Epidermal melanocyte (primary cell): ENCODE data around the gene KRT17.
"Not testable (repeated sequence)": the region's sequence is repeated elsewhere in the genome, so short reads cannot be mapped to it uniquely, and the experiment has no call there.

Experiments
- DNase-seq: peaks from one replicate; pipeline ENCODE4 v3.0.0; 2011; ENCODE audit warnings: low spot score; ENCODE audit not compliant: insufficient read length

Gene KRT17

DNA sequence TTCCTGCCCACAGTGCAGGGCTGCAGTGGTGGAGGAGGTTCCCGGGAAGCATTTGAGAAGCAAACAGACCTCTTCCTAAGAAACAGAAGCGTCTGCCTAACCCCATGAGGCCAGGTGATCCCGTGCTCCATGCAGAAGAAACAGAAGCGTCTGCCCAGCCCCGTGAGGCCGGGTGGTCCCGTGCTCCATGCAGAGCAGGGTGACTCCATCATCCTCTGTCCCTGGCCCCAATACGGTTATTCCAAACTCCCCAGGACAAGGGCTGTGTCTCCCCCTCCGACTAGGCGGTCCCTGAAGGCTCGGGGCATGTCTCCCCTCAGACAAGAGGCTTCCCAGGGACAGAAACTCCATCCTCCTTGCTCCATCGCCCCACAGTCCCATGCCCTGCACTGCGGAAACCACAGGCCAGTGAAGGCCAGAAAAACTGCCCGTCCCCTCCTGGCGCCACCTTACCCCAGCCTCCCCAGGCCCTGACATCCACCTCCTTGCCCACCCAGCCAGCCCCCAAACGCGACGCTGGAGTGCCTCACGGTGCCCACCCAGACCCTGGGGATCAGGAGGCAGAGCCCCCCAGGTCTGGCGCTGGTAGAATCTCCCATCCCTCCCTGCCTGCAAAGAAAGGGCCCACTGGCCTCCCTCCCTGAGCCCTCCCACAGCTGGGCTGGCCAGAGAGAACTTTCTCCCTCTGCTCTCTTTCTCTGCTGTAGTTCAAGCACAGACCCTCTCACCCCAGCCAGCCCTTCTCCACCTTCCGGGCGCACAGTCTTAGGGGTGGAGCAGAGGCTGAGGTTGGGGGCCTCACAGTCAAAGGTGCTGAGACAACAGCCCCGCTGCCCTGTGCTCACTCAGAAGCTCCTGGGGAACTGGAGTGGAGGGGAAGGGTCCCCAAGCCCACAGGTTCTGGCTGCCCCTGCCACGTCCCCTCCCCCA is 30.6 kb upstream of the KRT17 start:
- DNase-seq = no peak

DNA sequence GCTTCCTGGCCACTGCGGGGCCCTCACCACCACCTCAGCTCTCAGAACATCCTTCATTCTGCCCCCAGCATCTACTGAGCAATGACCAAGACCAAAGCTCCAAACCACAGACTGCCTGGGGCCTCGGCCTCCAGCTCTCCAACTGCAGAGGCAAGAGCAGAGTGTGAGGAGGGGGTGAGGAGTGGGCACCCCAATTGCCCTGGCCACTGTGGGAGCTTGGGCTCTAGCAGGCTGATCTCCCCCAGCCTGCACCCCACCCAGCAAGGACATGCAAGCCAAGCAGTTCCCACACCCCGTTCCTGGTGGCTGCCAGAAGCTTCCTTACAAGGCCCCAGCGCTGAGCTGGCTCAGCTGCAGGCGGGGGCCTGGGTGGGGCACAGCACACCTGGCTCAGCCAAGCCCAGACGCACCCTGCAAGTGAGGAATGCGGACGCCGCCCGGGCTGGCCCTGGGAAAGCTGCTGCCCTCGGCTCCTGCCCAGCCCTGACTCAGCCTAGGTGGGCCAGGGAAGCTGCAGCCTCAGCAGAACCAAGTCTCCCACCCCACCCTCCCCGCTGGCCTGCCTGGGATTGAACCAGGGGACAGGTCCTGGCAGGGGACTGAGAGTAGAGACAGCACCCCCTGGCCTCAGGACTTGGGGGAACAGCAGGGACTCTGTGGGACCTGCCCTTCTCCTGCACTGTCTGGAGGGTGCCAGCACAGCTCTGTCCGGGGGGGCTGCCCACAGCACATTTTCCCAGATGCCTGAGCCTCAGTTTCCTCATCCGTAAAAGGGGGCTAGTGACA is 29.7 kb upstream of the KRT17 start:
- DNase-seq = no peak

GRCh38 chr17:41653421-41653820 is 29.0 kb upstream of the KRT17 start:
- DNase-seq = peak; percentile 1

- peak; percentile 4 for DNase-seq
Observed at GRCh38 chr17:41652461-41652970, 28.1 kb upstream of the KRT17 start.

DNA sequence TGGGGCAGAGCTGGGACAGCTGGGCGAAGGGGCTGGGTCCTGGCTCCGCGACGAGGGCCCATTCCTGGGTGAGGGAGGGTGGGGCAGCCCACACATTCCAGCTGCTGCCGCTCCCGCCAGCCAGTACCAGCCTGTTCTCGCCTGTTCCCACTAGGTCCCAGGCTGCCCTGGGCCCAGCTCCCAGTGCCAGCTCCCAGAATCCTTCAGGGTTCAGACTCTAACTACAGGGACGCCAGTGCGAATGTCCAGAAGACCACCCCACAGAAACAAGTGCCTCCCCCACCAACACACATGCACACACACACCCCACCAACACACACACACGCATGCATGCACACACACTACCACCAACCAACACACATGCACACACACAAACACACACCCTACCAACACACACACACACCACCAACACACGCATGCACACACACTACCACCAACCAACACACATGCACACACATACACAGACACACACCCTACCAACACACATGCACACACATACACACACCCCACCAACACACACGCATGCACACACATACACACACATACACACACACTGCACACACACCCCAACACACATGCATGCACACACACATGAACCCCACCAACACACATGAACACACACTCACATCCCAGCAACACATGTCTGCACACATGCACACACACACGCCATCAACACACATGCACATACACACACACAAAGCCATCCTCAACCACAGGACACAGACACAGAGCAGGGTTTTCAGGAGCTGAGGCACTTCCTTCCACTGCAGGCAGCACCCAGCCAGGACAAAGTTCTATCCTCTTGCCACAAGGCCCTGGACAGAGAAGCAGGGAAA is 27.5 kb upstream of the KRT17 start:
- peak; percentile 12 for DNase-seq

DNA sequence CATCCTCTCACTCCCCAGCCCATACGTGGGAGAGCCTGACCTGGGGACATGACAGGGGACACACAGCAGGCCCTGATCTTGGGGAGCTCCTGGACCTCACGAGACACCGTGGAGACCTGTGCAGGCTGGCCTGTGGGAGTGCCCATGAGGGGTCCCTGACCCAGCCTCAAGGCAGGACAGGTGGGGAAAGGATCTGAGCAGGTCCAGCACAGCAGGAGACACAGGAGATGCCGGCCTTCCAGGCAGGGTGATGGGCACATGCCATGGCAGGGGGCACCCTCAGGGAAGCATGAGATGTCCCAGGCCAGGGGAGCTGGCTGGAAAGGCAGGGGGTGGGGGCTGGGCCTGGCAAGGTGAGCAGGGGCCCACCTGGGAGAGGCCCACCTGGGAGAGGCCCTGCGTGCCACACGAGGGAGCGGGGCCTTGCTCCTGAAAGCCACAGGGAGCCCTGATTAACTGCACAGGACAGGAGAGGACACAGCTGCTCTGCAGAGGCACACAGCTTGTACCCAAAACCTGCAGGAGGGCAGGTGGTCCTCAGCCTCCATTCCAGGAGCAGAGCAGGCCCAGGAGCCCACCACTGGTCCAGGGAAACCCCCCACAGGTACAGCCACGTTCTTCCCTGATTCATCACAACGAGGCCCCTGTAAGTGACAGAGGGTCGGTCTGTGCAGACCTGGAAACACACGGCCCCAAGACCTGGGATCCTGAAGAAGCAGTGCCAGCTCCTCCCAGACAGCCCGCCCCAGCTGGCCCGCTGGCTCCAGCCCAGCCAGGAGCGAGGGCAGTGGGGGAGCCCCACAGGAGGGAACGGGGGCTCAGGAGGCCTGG is 26.6 kb upstream of the KRT17 start:
- DNase-seq = peak; percentile 4

- no peak for DNase-seq
Observed at GRCh38 chr17:41649923-41650519, 25.6 kb upstream of the KRT17 start.

GRCh38 chr17:41648411-41649195 is 24.2 kb upstream of the KRT17 start:
- peak; percentile 93 for DNase-seq

- DNase-seq = peak; percentile 85
Observed at GRCh38 chr17:41647940-41648410, 23.6 kb upstream of the KRT17 start.

DNA sequence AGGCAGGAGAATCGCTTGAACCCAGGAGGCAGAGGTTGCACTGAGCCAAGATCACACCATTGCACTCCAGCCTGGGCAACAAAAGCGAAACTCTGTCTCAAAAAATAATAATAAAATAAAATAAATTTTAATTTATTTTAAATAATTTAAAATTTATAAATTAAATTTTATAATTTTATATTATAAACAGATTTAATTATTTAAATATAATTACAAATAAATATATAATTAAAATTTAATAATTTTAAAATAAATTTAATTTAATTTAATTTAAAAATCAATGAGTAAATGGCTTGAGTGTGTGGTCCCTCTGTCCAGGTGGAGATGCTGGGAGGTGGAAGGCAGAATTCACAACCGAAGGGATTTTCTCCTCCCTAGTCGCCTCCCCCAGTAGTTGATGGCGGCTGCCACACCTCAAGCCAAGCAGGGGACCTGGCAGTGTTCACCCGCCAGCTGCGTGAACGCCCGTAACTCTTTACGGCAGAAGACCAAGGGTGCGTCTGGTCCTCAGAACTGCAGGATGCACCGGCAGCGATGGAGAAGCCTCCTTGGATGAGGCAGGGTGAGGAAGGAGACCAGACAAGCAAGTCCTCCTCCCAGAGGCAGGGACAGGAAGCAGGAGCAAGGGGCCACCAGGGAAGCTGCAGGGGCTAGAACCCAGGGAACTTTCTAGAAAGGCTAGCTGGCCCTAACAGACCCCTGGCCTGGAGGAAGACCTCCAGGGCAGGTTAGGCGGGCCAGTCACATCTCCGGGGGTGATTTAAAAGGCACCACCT is 22.9 kb upstream of the KRT17 start:
- DNase-seq = no peak

DNA sequence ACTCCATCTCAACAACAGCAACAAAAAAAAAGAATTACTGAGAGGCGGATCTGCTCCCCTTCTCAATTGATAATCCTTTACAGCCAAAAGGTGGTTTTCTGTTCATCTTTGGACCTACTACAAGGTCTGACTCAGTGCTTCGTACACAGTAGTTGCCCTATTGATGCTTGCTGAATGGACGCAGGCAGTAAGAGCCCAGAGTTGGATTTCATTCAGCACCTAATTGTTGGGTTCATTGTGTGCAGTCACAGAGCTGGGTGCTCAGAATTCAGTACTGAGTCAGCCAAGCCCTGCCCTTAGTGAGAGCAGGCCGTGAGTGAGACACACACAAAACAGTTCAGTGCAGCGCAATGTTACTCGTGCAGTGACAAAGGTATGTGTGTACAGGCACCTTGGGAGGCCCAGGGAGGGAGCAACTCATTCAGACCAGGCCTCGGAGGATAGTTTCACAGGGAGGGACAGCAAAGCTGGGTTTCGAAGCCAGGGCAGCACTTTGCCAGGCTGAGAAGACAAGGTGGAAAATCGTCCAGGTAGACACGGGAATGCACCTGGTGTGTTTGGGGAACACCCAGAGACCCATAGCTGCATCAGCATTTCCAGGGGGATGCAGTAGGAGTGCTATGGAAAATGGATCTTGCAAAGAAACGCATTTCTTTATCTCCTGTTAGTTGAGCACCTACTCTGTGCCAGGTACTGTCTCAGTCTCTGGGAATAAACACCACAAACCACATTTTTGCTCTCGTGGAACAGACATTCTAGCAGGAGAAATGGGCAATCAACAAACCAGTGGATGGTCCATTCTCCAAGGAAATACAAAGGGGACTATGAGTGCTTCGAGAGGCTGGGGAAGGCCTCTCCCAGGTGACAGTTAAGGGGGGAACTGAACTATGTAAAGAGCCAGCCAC is 18.1 kb upstream of the KRT17 start:
- no peak for DNase-seq

GRCh38 chr17:41640596-41640995 is 16.2 kb upstream of the KRT17 start:
- not testable (repeated sequence) for DNase-seq

DNA sequence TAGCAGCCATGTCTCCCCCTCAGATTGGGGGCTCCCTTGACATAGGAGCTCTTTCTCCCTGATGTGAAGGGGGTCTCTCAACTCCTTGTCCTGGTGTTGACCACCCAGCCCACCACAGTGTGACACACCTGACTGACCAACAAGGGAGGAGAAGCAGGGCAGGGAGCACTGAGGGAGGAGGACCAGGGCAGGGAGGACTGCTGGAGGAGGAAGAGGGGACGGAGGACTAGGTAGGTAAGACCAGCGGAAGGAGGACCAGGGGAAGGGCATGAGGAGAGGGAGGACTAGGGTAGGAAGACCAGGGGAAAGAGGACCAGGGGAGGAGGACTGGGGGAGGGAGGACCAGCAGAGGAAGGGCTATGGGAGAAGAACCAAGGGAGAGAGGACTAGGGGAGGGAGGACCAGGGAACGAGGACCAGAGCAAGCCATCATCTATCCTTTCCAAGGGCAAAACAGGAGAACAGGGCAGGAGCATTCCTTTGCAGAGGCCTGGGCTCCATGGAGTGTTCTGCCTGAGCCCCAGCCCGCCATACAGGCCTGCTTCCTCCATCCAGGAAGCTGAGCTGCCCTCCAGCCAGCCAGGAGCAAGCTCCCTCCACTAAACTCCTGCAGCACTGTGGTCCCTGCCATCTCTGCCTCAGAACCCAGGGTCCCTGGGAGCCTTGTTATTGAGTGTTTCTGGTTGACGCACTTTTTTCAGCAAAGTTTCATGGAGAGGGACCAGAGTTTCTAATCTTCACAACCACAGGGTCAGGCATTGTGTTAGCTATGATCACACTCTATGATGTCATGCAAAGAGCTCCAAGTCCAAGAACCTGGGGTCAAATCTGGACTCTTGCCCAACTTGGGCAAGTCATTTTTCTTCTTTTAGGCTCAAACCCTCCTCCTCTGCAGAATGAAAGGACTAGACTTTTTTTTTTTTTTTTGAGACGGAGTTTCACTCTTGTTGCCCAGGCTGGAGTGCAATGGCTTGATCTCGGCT is 15.4 kb upstream of the KRT17 start:
- no peak for DNase-seq

- no peak for DNase-seq
Observed at GRCh38 chr17:41638941-41639340, 14.6 kb upstream of the KRT17 start.

DNA sequence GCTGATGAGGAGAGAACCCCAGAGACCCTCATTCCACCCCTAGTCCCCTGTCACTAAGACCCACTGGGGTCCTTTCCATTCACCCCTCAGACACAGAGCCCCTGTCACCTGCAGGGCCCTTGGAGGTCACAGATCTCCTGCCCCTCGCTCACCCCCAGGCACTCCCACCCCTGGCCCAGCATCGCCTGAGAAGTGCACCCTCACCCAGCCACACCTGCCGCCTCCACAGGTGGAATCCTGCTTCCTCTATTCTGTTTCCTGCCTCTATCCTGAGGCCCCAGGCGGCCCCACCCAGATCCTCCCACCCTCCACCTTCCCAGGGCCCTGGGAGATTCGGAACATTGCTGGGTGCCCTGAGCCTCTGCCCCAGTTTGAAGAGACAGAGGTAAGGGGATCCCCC is 13.8 kb upstream of the KRT17 start:
- no peak for DNase-seq

DNA sequence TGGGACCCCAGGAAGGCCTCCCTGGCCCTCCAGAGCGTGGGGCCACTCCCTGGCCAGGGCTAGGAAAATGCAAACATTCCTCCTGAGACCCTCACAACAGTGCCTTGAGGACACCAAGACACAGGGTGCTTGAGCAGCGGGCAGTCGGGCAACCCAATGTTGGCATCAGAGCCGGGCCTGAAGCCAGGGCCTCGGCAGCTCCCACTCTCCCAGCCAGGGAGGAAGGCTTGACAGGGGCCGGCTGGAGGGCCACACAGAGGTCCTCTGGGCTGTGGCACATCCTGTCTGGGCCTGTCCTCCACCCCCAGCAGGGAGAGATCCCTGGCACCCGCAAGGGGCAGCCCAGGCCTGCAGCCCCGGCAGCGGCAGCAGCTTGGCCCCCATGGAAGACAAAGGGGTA is 12.3 kb upstream of the KRT17 start:
- no peak for DNase-seq
